HG02840 (cell line): ENCODE measurements around the gene XG.

Source experiments
- ATAC-seq: cut with Tn5 transposase; IDR thresholded peaks from one replicate; pipeline ENCODE4 v1.9.1; 2021; ENCODE audit warnings: mild to moderate bottlenecking, moderate library complexity, moderate number of reproducible peaks; ENCODE audit not compliant: unreplicated experiment, low FRiP score

Gene XG

DNA sequence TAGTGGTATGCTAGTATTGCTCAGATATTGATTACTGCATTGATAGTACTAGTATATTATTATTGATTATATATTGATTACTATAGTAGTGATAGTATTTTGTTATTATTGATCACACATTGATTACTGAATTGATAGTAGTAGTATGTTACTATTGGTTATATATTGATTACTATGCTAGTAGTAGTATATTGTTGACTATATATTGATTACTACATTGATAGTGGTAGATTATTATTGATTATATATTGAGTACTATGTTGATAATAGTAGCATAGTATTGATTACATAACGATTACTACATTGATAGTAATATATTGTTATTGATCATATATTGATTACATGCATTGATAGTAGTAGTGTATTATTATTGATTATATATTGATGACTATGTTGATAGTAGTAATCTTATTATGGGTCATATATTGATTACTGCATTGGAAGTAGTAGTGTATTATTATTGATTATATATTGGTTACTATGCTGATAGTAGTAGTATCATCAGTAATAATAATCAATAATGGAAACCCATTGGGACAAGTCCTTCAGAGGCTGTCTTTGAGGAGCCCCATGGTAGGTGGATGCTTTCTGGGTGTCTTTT, 107.5 kb downstream of the XG start:
- no peak for ATAC-seq

DNA sequence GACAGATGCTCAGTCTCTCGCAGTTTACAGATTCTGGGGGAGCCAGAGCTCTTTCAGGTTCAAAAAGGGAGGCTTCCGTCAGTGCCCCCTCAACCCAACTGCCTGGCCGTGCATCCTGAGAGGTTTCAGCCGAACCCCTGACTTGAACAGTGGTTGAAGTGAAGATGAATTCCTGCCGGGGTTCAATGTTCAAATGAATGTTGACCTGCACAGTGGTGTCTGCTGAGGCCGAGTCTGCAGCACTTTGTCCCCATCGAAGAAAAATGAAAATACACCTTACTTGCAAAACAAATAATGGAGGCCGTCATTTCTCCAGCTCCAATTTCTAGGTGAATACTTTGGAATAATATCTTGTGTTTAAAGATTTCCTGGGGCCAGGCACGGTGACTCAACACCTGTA, 110.6 kb downstream of the XG start:
- no peak for ATAC-seq

GRCh38 chrX:2863646-2864045, 111.8 kb downstream of the XG start:
- ATAC-seq = no peak
